Measurements from ENCODE around the gene OR51A7. TPM values are rescaled to one million over a fixed set of nuclear protein-coding genes. Genes with fewer than 3 reads are reported as not detected.

Gene OR51A7
- polyA plus RNA-seq, 1 donor (not counting 4 experiments of a cell fraction or from before 2014, with no cell fraction given) = not detected

DNA sequence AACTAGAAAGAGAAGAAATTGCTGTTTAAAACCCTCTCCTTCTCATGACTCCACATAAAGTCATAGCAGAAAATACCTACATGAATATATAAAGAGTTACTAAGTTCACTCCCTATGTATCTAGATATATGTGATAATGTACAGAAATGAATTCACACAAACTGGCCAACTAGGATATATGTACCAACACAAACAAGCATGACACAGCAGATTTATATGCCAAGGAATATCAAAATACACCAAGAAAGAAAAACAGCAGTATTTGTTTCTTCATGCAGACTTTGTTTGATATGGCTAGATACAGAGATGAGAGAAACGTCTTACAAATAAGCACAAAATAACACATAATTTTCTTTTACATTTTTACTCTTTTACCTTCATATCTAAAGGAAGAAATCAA lies 18.7 kb downstream of the OR51A7 start:
- H3K9me3 ChIP-seq (ENCODE audit: control insufficient read depth, low read depth, low read length) = no peaks in the 10 kb centered on the region
- H3K4me2 ChIP-seq (ENCODE audit: control insufficient read depth, extremely low read depth, insufficient read depth, low read depth, low read length) = no peak overlapping the region
- H3K27me3 ChIP-seq (ENCODE audit: control insufficient read depth, extremely low read depth, insufficient read depth, low read length) = no peaks in the 10 kb centered on the region
- FAIRE-seq = no peak
- TF ChIP-seq, protein P1, sequence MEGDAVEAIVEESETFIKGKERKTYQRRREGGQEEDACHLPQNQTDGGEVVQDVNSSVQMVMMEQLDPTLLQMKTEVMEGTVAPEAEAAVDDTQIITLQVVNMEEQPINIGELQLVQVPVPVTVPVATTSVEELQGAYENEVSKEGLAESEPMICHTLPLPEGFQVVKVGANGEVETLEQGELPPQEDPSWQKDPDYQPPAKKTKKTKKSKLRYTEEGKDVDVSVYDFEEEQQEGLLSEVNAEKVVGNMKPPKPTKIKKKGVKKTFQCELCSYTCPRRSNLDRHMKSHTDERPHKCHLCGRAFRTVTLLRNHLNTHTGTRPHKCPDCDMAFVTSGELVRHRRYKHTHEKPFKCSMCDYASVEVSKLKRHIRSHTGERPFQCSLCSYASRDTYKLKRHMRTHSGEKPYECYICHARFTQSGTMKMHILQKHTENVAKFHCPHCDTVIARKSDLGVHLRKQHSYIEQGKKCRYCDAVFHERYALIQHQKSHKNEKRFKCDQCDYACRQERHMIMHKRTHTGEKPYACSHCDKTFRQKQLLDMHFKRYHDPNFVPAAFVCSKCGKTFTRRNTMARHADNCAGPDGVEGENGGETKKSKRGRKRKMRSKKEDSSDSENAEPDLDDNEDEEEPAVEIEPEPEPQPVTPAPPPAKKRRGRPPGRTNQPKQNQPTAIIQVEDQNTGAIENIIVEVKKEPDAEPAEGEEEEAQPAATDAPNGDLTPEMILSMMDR (optimal IDR thresholded peaks at IDR 0.05 in 1 of 3, IDR thresholded peaks at IDR 0.05 in 1 of 3, conservative IDR thresholded peaks at IDR 0.05 in 1 of 3; ENCODE audit: extremely low read depth in 1 of 3, insufficient read depth in 2 of 3, low read length in 3 of 3) = no peak
- TF ChIP-seq EZH2 (IDR thresholded peaks at IDR 0.05; ENCODE audit: low read length) = no peak
- H3K9ac ChIP-seq (ENCODE audit: control insufficient read depth, extremely low read depth, insufficient read depth, low read length) = no peak overlapping the region
- H4K20me1 ChIP-seq (ENCODE audit: control insufficient read depth, extremely low read depth, insufficient read depth, low read length) = no peaks in the 10 kb centered on the region
- dilution Hi-C loops (cut with MboI; ENCODE audit: extremely low pct_ligation_motif_present, low sequenced_read_pairs) = no loop called here
- no peak overlapping the region for H3K27ac ChIP-seq (ENCODE audit: control insufficient read depth, insufficient read depth, low read length)
- no peaks in the 10 kb centered on the region for H3K79me2 ChIP-seq (ENCODE audit: control insufficient read depth, insufficient read depth, low read length)
- no peak for DNase-seq (ENCODE audit: low read depth, low spot score)
- no peak overlapping the region for H2AFZ ChIP-seq (ENCODE audit: control insufficient read depth, low read length)
- no peak overlapping the region for H3K4me3 ChIP-seq (ENCODE audit: control insufficient read depth in 2 of 3, extremely low read depth in 1 of 3, insufficient read depth in 2 of 3, low read depth in 1 of 3, low read length in 3 of 3)
- no peaks in the 10 kb centered on the region for H3K9me1 ChIP-seq (ENCODE audit: control insufficient read depth, extremely low read depth, insufficient read depth, low read length)
- H3K36me3 ChIP-seq (ENCODE audit: control insufficient read depth in 2 of 2, extremely low read depth in 1 of 2, insufficient read depth in 2 of 2, low read length in 2 of 2) = no peaks in the 10 kb centered on the region
- H3K4me1 ChIP-seq (ENCODE audit: control insufficient read depth, extremely low read depth, insufficient read depth, low read length) = no peaks in the 10 kb centered on the region

DNA sequence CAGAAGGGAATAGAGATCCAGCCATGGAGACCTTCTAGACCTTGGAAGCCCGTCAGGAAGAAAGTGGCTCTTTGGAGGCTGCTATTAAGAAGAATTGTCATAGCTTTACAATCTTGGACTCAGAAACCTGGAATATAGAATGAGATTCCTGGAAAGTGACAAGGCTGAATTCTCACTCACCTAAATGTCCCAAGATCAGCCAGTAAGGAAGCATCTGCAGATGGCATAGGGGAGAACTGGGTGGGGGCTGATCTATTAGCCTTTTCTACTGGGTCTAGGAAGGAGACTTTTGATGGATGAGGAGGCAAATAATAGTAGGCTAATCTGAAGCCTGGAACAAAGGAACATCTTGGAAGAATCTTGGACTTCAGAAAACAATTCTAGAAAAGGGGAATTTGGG lies 20.7 kb downstream of the OR51A7 start, which contains the start of gene OR51G1:
Gene OR51G1, minus strand, starts transcription at position 101 of the 400 bp plus-strand sequence. Its CDS starts 0 bp downstream, at position 101.
- Histone ChIP-seq H3K27me3 (ENCODE audit: control insufficient read depth, extremely low read depth, insufficient read depth, low read length) (no peaks in the 10 kb centered on the region), H3K4me1 (ENCODE audit: control insufficient read depth, extremely low read depth, insufficient read depth, low read length) (no peaks in the 10 kb centered on the region), H3K79me2 (ENCODE audit: control insufficient read depth, insufficient read depth, low read length) (no peaks in the 10 kb centered on the region), H4K20me1 (ENCODE audit: control insufficient read depth, extremely low read depth, insufficient read depth, low read length) (no peaks in the 10 kb centered on the region), H3K9ac (ENCODE audit: control insufficient read depth, extremely low read depth, insufficient read depth, low read length) (no peak within 1 kb of the TSS), H3K9me3 (ENCODE audit: control insufficient read depth, low read depth, low read length) (no peaks in the 10 kb centered on the region), H3K4me2 (ENCODE audit: control insufficient read depth, extremely low read depth, insufficient read depth, low read depth, low read length) (no peak within 1 kb of the TSS), H3K27ac (ENCODE audit: control insufficient read depth, insufficient read depth, low read length) (no peak within 1 kb of the TSS), H3K36me3 (ENCODE audit: control insufficient read depth in 2 of 2, extremely low read depth in 1 of 2, insufficient read depth in 2 of 2, low read length in 2 of 2) (no peaks in the 10 kb centered on the region), H2AFZ (ENCODE audit: control insufficient read depth, low read length) (no peak within 1 kb of the TSS), H3K4me3 (ENCODE audit: control insufficient read depth in 2 of 3, extremely low read depth in 1 of 3, insufficient read depth in 2 of 3, low read depth in 1 of 3, low read length in 3 of 3) (no peak within 1 kb of the TSS), H3K9me1 (ENCODE audit: control insufficient read depth, extremely low read depth, insufficient read depth, low read length) (no peaks in the 10 kb centered on the region)
- TF ChIP-seq, protein P1 (optimal IDR thresholded peaks at IDR 0.05 in 1 of 3, IDR thresholded peaks at IDR 0.05 in 1 of 3, conservative IDR thresholded peaks at IDR 0.05 in 1 of 3; ENCODE audit: extremely low read depth in 1 of 3, insufficient read depth in 2 of 3, low read length in 3 of 3) = no peak
- TF ChIP-seq EZH2 (IDR thresholded peaks at IDR 0.05; ENCODE audit: low read length) = no peak
- DNase-seq (ENCODE audit: low read depth, low spot score) = no peak
- dilution Hi-C loops (cut with MboI; ENCODE audit: extremely low pct_ligation_motif_present, low sequenced_read_pairs) = no loop called here
- FAIRE-seq = no peak
